ENCODE results near the gene MLANA.
A peak's percentile ranks its signal among the peaks of the same experiment; 100 is the strongest.
"Not testable (repeated sequence)": the region's sequence is repeated elsewhere in the genome, so short reads cannot be mapped to it uniquely, and the experiment has no call there.

MLANA gene

DNA sequence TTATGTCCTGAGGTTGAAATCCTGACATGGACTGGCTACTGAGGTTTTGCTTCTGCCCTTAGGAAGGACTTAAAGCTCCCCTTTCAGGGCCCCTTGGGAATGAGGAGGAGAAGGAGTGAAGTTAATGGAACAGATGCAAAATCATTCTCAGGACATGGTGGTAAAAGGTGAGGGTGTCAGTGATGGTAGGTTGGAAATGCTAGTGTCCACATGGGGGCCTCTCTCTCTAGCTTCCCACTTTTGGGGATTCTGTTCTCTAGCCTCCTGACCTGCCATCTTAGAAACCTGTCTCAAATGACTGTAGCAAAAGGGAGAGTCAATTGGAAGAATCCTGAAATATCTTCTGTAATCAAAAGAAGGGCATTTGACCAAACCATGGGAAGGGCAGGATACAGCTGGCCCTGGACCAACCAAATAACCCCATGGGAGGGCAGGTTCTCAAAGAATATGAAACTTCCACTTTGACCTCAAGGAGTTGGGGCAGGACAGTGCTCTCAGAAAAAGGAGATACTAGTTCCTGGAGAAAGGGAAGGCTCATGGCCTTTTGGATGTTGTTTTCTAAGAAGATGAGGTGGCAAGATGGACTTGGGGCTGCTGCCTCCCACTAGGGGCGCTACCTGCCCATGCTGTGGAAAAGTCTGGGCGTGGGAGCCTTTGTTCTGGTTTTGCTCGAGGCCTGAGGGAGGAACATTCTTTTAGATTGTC is 21.2 kb upstream of the MLANA start:
- no peak for DNase-seq (ENCODE audit: low read depth in 1 of 2, low spot score in 1 of 2)

GRCh38 chr9:5870020-5870339 is 20.7 kb upstream of the MLANA start:
- no peak for DNase-seq (ENCODE audit: low read depth in 1 of 2, low spot score in 1 of 2)

- DNase-seq (ENCODE audit: low read depth in 1 of 2, low spot score in 1 of 2) = no peak
Measured at GRCh38 chr9:5870691-5871090, 20.0 kb upstream of the MLANA start.

GRCh38 chr9:5871785-5872184 is 18.9 kb upstream of the MLANA start:
- no peak for DNase-seq (ENCODE audit: low read depth in 1 of 2, low spot score in 1 of 2)

DNA sequence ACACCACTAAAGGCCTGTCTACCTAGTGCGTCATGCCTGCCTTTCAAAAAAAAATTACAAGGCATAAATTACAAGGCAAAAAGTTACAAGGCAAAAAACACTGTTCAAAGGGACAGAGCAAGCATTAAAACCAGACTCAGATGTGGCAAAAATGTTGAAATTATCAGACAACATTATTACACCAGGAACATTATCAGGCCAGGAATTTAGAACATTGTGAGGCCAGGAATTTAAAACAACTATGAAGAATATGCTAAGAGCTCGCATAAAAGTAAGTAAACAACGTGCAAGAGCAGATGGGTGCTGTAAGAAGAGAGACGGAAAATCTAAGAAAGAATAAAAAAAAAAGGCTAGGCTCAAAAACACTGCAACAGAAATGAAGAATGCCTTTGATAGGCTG is 18.2 kb upstream of the MLANA start:
- DNase-seq (ENCODE audit: low read depth in 1 of 2, low spot score in 1 of 2) = no peak

DNA sequence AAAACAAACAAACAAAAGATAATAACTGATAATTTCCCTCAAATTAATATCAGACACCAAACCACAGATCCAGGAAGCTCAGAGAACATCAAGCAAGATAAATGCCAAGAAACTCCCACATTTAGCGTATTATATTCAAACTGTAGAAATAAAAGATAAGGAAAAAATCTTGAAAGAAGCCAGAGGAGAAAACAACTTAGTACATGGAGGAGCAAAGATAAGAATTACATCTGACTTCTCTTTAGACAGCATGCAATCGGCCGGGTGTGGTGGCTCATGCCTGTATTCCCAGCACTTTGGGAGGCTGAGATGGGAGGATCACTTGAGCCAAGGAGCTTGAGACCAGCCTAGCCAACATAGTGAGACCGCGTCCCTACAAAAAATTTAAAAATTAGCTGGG is 17.2 kb upstream of the MLANA start:
- DNase-seq (ENCODE audit: low read depth in 1 of 2, low spot score in 1 of 2) = no peak

DNA sequence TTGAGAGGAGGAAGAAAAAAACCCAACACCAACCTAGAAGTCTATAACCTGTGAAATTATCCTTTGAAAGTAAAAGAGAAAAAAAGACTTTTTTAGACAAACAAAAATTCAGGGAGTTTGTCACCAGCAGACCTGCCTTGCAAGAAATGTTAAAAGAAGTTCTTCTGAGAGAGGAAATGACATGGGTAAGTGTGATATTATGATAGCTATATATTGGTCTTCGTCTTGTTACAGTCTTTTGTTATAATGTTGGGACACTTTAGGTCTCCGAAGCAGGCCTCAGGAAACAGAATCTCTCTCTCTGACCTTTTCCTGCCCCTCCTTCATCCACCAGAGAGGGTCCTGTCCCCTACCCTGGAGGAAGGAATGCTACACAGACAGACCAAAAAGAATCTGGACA is 16.6 kb upstream of the MLANA start:
- no peak for DNase-seq (ENCODE audit: low read depth in 1 of 2, low spot score in 1 of 2)

DNA sequence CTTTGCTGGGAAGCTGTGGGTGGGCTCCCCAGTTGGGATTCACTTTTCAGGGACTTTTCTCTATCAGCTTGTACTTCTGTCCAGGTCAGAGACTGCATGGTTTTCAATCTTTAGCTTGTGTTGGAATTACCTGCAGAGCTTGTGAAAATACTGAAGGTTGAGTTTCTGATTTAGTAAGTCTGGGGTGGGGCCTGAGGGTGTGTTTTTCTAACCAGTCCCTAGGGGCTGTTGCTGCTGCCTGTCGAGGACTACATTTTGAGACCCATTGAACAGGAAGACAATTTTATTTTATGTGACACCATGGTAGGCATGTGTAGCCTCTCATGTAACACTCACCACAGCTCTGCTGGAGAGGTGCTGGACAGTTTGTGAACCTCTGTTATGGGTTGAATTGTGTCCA is 14.7 kb upstream of the MLANA start:
- DNase-seq (ENCODE audit: low read depth in 1 of 2, low spot score in 1 of 2) = no peak

DNA sequence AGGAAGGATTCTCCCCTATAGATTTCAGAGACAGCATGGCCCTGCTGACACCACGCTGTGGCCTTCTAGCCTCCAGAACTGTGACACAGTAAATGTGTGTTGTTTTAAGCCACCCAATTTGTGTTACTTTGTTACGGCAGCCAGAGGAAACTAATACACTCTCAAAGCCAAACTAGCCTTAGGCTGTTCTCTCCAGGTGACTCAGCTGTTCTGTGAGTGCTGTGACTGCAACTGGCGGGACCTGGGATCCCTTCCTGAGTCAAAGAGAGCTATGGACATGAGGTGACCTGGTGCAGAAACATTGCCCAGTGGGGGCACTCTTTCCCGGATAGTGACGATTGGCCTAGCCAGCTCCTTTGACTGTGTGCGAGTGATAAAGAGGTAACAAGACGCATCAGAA is 14.0 kb upstream of the MLANA start:
- no peak for DNase-seq (ENCODE audit: low read depth in 1 of 2, low spot score in 1 of 2)

DNA sequence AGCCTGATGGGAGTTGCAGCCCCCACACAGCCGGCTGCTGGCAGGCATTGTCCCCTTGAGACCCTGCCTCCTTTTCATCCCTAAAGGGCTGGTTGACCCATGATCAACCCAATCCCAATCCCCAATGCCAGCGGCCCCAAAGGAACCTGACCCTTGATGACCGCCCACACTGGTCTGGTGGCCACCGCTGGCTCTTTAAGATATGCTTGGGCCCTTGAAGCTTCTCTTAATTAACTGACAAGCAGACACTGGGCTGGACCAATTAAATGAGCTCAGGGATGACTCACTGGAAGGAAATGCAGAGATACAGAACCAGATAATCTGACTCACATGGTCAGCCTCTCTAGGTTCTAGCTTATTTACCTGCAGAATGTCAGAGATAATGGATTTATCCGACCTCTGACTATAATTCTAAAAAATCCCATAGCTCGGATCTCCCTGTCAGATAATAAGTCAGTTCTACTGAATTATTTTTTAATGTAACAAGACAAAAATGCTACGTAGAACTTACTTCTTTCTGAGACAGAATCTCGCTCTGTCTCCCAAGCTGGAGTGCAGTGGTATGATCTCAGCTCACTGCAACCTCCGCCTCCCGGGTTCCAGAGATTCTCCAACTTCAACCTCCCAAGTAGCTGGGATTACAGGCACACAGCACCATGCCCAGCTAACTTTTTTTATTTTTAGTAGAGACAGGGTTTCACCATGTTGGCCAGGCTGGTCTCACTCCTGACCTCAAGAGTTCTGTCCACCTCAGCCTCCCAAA is 11.1 kb upstream of the MLANA start:
- no peak for DNase-seq (ENCODE audit: low read depth in 1 of 2, low spot score in 1 of 2)

DNA sequence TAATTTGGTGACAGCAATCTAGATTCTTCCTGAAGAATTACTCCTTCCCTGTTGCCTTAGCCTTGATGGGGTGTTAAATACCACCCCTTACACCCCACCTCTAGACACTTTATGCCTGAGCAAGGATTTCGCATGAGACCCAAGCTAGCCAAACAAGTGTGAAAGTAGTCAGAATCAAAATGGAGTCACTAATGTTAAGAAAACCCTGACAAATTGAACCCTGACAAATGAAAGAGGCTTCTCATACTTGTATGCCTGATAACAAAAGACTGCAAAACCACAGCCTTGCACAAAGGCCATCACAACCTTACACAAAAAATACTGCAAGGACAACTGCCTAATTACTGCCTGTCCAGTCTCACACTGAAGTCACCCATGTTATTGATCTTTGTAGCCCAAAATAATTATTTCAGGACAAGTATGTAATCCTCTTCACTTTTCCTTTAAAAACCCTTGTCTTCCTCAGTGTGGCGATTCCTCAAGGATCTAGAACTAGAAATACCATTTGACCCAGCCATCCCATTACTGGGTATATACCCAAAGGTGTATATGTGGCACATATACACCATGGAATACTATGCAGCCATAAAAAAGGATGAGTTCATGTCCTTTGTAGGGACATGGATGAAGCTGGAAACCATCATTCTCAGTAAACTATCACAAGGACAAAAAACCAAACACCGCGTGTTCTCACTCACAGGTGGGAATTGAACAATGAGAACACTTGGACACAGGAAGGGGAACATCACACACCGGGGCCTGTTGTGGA is 8.3 kb upstream of the MLANA start:
- DNase-seq (ENCODE audit: low read depth in 1 of 2, low spot score in 1 of 2) = not testable (repeated sequence)

DNA sequence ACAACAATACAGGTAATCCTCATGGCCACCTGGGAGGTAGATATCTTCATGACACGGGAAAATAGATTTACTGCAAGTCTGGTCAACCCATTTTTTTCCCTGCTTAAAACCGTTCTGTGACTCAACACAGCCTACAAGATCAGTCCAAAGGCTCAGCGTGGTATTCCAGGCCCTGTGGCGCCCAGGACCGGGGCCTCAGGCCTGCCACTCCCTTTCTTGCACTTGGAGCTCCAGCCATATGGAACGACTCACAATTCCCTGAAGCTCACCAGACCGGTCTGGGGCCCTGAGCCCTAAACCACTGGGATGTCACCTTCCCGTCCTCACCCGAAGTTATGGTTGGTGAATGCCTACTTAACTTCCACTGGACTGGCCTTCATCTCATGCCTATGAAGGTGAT is 6.5 kb upstream of the MLANA start:
- DNase-seq (ENCODE audit: low read depth in 1 of 2, low spot score in 1 of 2) = no peak

GRCh38 chr9:5886114-5886939 is 4.4 kb upstream of the MLANA start:
- DNase-seq (ENCODE audit: low read depth in 1 of 2, low spot score in 1 of 2) = peak; percentile 70 to 78

- DNase-seq (ENCODE audit: low read depth in 1 of 2, low spot score in 1 of 2) = no peak
Measured at GRCh38 chr9:5892456-5893133, 1.9 kb downstream of the MLANA start.

DNA sequence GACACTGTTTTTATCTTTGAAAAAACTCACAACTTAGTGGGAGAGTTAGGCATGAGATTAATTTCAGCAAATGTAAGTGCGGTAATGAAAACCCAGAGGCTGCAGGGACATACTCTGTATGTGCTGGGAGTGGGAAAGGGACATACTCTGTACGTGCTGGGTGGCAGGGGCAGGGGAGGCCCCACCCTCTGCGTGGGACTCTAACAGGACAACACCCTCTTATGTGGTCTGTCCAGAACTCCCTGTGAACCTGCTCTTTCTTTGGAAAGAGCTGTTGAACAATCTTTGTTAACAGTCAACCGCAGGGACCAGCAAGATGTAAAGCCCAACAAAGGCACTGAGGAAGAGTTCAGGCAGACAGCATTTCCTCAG is 2.4 kb downstream of the MLANA start:
- no peak for DNase-seq (ENCODE audit: low read depth in 1 of 2, low spot score in 1 of 2)

DNA sequence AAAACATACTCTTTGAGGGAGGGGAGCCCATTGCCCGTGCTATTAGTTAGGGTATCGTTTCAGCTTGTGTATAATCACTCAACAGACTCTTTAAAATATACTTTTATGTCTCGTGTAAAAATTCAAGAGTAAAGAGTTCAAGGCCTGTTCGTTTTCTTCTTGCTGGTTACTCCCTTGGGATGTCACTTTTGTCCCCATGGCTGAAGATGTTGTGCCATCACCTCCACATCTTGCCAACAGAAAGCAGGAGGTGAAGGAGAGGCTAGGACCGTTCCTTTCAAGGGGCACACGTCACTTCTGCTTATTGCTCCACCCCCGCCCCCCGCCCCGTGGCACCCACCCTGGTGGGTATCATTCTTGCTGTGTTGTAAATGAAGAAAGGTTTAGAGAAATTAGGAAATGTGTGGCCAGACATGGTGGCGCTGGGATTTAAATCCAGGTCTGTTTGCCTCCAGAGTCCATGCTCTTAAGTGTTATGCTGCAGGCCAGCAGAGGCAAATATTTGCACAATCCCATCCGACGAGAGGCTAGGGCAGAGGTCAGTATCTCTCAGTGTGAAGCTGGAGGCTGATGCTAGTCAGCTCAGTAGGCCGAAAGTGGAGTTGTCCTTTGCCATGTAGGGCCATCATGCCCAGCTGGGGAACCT is 3.0 kb downstream of the MLANA start:
- DNase-seq (ENCODE audit: low read depth in 1 of 2, low spot score in 1 of 2) = no peak

DNA sequence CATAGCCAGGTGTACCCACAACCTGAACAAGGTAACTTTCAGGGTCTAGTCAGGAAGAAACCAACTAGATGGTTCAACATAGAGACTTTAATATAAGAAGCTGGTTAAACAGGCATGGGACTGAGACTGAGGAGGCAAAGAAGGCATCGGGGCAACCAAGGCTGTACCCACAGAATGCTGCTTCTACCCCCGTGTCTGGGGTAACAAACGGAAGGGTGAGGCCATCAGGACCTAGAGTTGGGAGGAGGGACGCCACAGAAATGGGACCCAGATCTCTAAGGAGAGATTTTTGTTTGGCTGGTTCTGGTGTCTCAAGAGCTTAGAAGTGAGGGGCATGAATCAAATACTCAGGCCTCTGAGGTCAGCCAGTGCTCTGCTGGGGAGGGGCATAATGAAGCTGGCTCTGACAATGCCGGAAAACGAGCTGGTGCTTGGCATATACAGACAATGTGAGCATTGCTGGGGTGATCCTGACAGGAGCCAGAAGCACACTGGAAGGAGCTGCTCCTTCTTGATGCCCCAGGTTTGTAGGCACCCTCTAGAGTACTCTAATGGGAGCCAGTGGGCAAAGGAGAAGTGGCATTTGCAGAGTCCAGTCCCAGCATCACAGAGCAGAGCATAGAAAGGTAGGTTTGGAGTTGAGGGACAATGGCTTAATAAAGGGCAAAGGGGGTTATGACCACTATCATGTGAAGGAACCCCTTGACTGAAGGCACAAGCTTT is 3.7 kb downstream of the MLANA start:
- no peak for DNase-seq (ENCODE audit: low read depth in 1 of 2, low spot score in 1 of 2)

DNA sequence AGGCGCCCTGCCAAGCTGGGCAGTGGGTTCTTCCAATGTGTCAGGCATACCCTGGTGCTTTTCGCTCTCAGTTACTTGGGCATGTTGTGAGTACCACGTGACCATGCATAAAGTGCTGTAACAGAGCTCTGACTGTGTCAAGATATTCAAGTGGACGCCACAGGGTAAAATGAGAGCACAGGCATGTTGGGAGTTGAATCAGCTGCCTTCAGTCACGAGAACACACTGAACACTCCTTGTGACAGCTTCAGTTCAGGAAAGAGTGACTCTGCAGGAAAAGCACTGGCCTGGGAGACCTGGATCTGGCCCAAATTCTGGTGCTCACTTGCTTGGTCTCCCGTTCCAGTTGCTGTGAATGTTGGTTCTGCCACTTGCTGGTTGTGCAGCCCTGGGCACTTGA is 5.1 kb downstream of the MLANA start:
- DNase-seq (ENCODE audit: low read depth in 1 of 2, low spot score in 1 of 2) = no peak

- no peak for DNase-seq (ENCODE audit: low read depth in 1 of 2, low spot score in 1 of 2)
Measured at GRCh38 chr9:5896863-5897262, 6.2 kb downstream of the MLANA start.

- DNase-seq (ENCODE audit: low read depth in 1 of 2, low spot score in 1 of 2) = no peak
Measured at GRCh38 chr9:5897851-5898250, 7.2 kb downstream of the MLANA start.

All from activated CD4-positive, alpha-beta T cell treated with anti-CD3 and anti-CD28 coated beads, Interleukin-2, amount 50 U/mL, for 24 hours (primary cell).